Epithelial cell of alveolus of lung (primary cell): ENCODE measurements around the gene NOLC1. TPM values are rescaled to one million over a fixed set of nuclear protein-coding genes. Genes with fewer than 3 reads are reported as not detected.

ENCODE experiments used
- total RNA-seq: library from RNA; depleted of rRNA; stranded (reverse); fragments of >200 nt; gene quantifications from 2 replicates; pipeline ENCODE4 v1.2.1, GENCODE V29; 2015

Gene NOLC1
- 59.4 and 68.0 TPM in 2 replicates for total RNA-seq

GRCh38 chr10:102151774-102152544, at the start of gene NOLC1:
Gene NOLC1 (plus strand): TSS chr10:102152389. CDS start chr10:102152411, 22 bp downstream.

DNA sequence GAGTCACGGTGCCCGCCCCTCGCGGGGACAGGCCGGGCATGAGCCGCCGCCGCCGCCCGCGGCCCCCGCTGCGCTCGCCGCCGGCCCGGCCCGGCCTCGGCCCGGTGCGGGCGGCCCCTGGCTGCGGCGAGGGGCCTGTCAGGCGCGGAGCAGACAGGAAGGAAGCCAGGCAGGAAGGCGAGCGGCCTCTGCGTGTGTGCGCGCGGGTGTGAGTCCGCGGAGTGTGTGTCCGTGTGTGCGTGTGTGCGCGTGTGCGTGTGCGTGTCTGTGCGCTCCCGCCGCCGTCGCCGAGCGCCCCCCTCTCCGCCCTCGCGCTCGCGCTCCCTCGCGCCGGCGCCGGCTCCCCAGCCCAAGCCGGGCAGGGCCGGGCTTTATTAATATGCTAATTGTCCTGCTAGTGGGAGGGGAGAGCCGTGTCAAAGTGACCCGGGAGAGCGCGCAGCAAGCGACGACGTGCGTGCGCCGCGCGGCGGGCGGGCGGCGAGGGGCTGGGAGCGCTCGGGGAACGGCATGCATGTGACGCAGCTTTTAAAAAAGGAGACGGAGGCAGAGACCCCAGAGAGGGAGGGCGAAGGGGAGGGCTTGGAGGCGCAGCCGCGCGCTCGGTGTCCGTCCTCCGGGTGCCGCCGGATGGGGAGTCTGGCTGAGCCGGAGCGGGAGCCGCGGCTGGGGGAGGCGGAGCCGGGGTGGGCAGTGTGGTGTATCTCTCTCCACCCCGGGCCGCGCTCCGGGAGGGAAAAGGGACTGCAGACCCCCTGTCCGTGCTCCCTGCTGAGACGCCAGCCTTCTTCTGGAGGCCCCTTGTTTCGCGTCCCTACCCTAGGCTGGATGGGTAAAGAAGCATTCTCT, 31.8 kb upstream of the NOLC1 start, which contains the start of gene LDB1:
Gene LDB1 (minus strand): TSS at position 227 of the 849 bp plus-strand sequence. CDS start 258 bp downstream, outside the sequence.

DNA sequence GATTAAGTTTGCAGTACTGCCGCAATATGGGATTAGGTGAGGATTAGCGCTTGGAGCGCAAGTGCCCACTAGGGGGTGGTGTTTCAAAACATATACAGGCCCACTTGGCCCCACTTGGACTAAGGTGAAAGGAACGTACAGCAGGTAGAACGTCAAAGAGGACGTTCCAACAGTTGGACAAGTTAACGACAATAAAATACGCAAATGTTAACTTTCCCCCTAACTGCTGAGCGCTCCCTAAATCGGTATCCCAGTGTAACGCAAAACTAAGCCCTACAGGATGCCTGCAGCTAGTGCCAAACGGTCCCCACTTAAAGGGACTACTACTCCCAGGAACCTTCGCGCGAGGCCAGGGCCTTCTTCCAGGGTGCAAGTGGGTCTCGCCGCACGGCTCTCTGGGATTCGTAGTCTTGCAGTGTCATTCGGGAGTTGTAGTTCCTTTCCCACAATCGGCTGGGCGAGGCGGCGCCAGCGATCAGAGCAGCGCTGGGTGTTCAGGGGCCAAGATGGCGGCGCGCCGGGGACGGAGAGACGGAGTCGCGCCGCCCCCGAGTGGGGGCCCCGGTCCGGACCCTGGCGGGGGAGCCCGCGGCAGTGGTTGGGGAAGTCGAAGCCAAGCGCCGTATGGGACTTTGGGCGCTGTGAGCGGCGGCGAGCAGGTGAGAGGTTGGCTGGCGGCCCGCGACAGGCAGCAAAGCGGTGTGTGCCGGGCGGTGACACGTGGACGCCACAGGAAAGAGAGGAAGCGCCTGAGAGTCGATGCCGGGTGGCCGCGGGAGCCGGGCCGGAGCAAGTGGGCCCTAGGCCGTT, 19.4 kb upstream of the NOLC1 start, which contains the start of gene PPRC1:
Gene PPRC1 (plus strand): TSS at position 478 of the 810 bp plus-strand sequence. CDS start 29 bp downstream, at position 507.

Other genes starting within 250 kb of the NOLC1 start
- 3.2 and 7.4 TPM in 2 replicates for gene ARMH3, start 96.2 kb upstream of the NOLC1 start, total RNA-seq
- gene HPS6, start 87.0 kb upstream of the NOLC1 start, total RNA-seq = 34.1 and 40.9 TPM in 2 replicates
- gene LDB1, start 32.0 kb upstream of the NOLC1 start, total RNA-seq = 23.3 and 49.0 TPM in 2 replicates
- gene PPRC1, start 19.3 kb upstream of the NOLC1 start, total RNA-seq = 14.6 and 23.0 TPM in 2 replicates
- gene ELOVL3, start 73.9 kb downstream of the NOLC1 start, total RNA-seq = 1.3 TPM in 1 of 2 replicates, not detected in the other
- gene PITX3, start 89.1 kb downstream of the NOLC1 start, total RNA-seq = 0.16 and 1.3 TPM in 2 replicates
- gene GBF1, start 93.1 kb downstream of the NOLC1 start, total RNA-seq = 30.1 and 39.0 TPM in 2 replicates
- 19.2 and 52.1 TPM in 2 replicates for gene NFKB2, start 243.3 kb downstream of the NOLC1 start, total RNA-seq